Neural progenitor cell (in vitro differentiated cells): ENCODE data around the gene ABCC8.

ENCODE experiments used
- CTCF ChIP-seq: fragments of 200-600 bp; sonication (generic); IDR thresholded peaks from 2 replicates; pipeline ENCODE4 v1.5.1; 2017; ENCODE audit warnings: antibody characterized with exemption, mild to moderate bottlenecking
- EZH2 ChIP-seq: fragments of 200-600 bp; sonication (generic); IDR thresholded peaks from 2 replicates; pipeline ENCODE4 v1.6.1; 2017; ENCODE audit warnings: antibody characterized with exemption, mild to moderate bottlenecking, moderate library complexity

- TF ChIP-seq CTCF (no peak), EZH2 (no peak)
Measured at GRCh38 chr11:17494019-17494418, 17.4 kb upstream of the ABCC8 start.
